GM18909 (cell line): Measurements from ENCODE around the gene FRRS1.
"Not testable (repeated sequence)": the region's sequence is repeated elsewhere in the genome, so short reads cannot be mapped to it uniquely, and the experiment has no call there.

Experiments
- ATAC-seq: cut with Tn5 transposase; IDR thresholded peaks from one replicate; pipeline ENCODE4 v1.9.1; 2021; ENCODE audit warnings: mild to moderate bottlenecking; ENCODE audit not compliant: unreplicated experiment, poor library complexity

FRRS1 gene, protein sequence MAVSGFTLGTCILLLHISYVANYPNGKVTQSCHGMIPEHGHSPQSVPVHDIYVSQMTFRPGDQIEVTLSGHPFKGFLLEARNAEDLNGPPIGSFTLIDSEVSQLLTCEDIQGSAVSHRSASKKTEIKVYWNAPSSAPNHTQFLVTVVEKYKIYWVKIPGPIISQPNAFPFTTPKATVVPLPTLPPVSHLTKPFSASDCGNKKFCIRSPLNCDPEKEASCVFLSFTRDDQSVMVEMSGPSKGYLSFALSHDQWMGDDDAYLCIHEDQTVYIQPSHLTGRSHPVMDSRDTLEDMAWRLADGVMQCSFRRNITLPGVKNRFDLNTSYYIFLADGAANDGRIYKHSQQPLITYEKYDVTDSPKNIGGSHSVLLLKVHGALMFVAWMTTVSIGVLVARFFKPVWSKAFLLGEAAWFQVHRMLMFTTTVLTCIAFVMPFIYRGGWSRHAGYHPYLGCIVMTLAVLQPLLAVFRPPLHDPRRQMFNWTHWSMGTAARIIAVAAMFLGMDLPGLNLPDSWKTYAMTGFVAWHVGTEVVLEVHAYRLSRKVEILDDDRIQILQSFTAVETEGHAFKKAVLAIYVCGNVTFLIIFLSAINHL

DNA sequence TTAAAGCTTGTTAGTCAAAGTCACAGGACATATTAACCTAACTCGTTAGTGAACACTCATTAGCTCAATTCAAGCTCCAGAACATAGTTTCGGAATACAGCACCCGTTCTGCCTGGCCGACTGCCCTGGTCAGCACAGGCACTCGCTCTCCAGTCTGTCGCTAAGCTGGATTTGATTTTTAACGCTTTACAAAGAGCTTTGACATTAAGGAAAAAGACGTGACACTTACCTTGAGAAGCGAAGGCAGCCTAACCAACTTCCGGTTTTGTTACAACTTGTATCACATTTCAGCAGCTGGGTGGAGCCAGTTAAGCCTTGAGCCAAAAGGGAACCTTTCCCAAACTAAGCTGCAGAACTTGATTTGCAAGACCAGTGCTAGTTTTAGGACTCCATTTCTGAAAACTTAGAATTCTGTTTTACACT lies at the start of gene FRRS1:
FRRS1 (minus strand) TSS at position 258 of the 423 bp plus-strand sequence. CDS start 17,867 bp downstream, outside the sequence.
- ATAC-seq = peak; percentile 96

DNA sequence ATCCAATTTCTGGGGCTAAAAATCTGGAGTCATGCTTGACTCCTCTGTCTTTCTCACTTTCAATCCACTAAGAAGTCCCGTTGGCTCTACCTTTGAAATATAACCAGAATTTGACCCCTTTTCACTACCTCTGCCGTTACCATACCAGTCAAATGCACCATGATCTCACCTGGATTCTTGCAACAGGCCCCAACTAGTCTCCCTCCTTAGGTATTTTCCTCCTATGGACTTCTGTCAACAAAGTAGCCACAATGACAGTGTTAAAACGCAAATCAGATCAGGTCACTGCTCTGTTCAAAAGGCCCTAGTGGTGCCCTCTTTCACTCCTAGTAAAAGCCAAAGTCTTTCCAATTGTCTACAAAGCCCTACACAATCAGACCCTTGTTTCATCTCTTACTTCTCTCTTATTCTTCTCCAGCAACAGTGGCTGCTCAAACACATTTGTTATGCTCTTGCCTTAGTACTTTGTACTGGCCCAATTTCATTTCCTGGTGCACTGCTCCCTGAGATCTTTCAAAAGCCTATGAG lies 48.0 kb upstream of the FRRS1 start:
- ATAC-seq = no peak

DNA sequence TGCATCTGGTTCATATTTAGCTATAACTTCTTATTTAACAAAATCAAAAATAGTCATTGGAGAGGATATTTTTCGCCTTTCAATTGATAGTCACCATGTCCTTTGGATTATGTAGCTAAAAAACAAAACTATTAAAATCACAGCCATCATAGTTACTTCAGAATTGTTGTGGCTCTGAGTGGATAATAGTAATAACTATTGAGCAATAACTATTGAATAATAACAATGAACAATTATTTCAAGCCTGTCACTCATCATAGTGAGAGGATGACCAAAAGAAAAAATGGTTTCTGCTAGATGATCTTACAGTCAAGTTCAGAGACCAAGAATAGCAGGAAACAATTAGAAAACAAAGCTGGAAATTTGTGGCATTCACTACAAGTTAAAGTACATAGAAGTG lies 45.3 kb upstream of the FRRS1 start:
- ATAC-seq = no peak

DNA sequence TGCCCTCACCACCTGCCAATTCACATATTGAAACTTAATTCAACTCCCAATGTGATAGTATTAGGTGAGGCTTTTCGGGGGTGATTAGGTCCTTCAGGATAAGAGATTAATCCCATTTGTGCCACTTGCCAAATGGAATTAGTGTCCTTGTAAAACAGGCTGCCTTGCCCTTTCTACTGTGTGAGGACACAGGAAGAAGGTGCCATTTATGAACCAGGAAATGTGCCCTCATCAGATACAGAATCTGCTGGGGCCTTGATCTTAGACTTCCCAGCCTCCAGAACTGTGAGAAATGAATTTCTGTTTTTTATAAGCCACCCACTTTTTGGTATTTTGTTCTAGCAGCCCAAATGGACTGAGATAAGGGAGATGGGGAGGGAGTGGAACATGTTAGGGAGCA lies 44.6 kb upstream of the FRRS1 start:
- no peak for ATAC-seq

DNA sequence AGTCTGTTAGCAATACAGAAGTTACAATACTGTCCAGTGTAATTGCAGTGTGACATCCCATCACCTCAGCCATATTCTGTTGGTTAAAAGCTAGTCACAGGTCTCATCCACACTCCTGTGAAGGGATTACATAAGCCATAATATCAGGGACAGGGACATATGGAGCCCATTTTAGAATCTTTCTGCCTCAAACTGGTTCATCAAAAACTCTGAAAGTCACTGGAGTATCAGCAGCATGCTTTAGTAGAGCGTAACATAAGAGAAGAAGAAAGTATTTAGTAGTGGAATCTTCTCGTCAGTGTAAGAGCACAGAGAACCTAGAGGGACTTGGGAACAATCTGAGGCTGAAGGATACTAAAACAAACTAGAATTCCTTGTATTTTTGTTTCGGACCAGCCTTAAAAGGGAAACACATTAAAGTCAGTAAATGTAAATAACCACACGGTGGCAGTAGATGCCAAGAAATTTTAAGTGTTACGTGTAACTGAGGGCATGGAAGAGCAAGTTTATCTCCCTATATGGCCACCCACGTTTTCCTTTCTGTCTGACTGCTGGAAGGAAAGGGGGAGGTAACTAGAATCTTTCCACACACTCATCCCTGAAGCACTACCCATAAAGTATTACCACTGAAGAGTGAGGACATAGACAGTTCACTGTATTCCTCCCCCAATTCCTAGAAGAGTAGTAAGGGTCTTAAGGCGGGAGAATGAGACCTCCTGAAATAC lies 42.1 kb upstream of the FRRS1 start:
- peak; percentile 94 for ATAC-seq

DNA sequence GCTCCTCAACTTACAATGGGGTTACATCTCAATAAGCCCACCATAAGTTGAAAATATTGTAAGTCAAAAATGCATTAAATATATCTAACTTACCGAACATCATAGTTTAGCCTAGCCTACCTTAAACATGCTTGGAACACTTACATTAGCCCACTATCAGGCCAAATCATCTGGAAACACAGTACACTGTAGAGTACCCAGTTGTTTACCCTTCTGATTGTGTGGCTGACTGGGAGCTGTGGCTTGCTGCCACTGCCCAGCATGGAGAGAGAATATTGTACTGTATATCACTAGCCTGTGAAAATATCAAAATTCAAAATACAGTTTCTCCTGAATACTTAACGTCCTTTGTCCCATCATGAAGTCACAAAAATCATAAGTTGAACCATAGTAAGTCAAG lies 40.4 kb upstream of the FRRS1 start:
- no peak for ATAC-seq

DNA sequence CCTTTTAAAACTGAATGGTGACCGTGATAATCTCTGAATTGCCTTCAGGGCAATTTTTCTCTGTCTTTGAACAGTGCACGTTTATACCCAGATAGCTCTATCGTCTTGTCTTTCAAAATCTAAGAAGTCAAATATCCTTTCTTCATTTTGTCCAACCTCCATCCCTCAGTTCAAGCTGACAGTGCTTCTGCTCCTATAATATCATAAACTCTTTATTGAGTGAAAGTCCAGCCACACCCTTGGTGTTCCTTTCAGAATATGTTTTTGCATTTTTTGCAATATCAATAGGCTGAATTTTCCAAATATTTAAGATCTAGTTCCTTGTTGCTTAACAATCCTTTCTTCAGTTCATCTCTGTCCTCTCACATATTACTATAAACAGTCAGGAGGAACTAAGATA lies 35.1 kb upstream of the FRRS1 start:
- ATAC-seq = no peak

DNA sequence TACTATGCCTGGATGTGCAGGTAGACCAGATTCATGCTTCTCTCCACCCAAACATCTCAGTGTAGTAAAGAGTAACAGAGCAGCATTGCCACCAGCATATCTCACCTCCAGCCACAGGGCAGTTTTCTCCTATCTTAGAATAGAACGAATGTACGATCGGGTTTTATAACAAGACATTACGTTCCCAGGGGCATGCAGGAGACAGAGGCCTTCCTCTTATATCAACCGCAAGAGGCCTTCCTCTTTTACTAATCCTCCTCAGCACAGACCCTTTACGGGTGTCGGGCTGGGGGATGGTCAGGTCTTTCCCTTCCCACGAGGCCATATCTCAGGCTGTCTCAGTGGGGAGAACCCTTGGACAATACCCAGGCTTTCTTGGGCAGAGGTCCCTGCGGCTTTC lies 27.4 kb upstream of the FRRS1 start:
- ATAC-seq = not testable (repeated sequence)

DNA sequence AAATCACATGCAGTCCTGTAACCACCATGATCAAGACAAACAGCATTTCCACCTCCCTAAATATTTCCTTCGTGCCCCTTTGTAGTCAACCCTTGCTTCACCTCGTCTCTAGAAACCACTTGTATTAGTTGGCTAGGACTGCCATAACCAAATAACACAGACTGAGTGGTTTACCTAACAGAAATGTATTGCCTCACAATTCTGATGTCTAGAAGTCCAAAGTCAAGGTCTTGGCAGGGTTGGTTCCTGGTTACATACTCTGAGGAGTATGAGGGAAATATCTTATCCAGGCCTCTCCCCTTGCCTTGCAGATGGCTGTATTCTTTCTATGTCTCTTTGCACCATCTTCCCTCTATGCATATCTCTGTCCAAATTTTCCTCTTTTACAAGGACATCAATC lies 23.3 kb upstream of the FRRS1 start:
- ATAC-seq = no peak

DNA sequence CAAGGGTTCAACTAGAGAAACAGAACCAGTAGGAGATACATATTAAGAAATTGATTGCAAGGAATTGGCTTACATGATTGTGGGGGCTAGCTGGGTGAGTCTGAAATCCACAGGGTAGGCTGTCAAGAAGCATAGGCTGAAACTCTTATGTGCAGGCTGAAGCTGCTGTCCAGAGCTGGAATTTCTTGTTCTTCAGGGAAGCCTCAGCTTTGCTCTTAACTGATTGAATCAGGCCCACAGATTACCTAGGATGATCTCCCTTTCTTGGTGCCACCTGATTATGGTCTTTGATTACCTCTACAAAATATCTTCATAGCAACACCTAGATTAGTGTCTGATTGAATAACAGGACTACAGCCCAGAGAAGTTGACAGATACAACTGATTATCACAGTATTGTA lies 22.5 kb upstream of the FRRS1 start:
- ATAC-seq = no peak

DNA sequence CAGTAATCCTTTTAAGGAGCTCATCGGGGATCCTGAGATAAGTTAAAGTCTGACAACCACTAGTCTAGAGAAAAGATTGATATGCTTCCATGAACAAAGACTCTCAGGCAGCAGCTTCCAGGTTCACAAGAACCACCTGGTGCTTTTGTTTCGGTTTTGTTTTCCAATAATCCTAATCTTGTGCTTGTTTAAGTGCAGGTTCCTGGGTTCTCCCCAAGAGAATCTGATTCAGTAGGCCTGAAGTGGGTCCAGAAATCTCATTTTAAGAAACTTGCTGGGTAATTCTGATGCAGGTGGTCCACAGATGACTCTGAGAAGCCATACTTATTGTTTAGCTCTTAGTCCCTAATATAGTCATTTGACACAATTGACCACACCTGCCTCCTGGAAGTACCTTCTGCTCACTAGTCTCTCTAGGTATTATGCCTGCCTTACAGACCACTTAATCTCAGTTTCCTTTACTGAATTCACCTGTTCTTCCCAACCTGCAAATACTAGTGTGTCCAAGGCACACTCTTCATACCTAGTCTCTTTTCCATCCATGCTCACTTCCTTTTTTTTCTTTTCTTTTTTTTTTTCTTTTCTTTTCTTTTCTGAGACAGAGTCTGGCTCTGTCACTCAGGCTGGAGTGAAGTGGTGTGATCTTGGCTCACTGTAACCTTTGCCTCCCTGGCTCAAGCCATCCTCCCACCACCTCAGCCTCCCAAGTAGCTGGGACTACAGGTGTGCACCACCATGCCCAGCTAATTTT lies 20.5 kb upstream of the FRRS1 start:
- peak; percentile 79 for ATAC-seq

DNA sequence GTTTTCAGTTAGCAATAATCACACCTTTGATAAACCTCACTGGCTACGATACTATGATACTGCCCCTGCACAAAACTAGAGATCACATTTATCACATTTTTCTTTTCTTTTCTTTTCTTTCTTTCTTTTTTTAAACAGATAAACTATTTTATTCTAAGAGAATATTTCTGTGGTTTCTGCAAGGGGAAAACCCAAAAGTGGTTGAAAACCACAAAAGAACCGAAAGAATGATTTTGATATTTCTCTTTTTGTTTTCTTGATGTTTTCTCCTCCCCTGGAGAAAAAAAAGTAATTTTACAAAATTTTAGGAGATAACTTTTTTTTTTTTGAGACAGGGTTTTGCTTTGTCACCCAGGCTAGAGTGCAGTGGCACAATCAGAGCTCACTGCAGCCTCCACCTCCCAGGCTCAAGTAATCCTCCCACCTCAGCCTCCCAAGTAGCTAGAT lies 18.4 kb upstream of the FRRS1 start:
- ATAC-seq = peak; percentile 37

DNA sequence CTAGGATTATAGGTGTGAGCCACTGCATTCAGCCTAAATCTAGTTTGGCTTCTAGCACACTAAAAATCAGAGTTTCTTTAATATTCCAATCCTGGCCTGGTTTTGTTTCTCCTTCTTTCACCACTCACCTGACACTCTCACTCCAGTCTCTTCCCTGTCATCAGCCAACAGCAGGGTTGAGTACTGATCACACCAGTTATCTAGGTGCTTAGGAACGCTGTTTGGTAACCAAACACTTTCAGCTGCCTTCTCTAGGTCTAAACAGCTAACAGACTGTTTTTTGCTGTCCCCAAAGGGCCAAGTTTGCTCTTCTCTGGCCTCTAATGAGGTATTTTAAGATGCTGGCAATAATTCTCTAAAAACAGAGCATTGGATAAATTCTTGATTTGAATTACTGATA lies 17.7 kb upstream of the FRRS1 start:
- peak; percentile 42 for ATAC-seq

DNA sequence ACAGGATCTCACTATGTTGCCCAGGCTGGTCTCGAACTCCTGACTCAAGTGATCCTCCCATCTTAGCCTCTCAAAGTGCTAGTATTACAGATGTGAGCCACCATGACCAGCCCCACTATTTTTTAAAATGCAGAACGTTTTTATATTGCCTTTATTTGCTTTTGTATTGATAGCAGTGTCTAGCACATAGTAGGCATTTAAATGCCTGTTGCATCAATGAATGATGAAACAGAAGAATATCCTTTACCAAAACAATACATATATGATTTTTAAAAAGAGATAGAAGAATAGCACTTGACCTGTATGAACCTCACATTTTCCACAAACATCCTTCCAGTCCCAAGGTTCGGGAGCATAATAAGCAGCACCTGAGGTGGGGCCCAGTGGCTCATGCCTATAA lies 16.5 kb upstream of the FRRS1 start:
- ATAC-seq = no peak

DNA sequence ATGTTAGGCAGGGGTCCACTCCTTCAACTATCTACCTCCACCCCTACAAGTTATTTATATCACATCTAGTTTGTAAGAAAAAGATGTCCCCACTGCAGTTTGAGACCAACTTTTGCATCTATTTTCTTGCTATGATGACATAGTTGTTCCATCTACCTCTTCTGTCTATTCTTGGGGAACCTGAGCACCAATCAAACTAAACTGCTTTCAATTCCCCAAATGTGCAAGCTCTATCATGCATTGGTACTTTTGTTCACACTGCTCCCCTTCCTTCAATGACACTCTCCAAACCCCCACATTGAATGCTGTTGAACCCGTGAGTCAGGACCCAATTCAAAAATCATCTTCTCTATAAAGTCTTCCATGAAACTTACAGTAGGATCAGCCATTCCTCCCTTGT lies 16.0 kb upstream of the FRRS1 start:
- no peak for ATAC-seq

DNA sequence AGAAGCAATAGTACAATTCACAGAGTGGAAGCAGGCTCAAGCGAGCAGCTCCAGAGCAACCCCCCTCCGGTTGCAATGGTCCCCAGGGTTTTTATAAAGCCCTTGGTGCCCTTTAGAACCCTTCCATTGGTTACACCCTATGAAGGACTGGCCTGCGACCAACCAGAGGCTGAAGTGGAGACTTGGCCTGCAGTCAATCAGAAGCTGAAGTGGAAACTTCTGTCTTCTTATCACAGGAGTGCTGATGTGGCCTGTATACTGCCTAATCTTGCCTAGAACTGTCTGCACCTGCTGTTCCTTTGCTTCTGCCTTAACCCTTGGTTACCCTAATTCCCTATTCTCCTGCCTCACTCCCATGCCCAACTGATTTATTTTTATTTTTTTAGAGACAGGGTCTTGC lies 15.4 kb upstream of the FRRS1 start:
- ATAC-seq = no peak

DNA sequence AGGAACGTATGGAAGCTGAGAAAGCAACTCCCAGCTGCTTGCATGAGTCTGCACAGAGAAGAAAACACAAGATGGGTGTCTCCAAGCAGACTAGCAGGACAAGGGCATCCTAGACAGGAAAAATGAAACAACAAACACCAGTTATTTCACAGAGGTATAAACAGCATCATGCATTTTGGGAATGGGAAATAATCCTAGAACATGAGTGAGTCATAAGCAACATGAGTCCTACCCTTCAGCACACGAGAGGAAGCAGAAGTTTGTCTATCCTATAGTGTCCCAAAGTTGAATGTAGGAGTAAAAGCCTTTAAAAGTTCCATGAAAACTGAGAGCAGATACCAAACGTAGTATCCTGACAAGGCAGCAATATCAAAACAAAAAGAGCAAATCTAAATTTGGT lies 11.3 kb upstream of the FRRS1 start:
- no peak for ATAC-seq

DNA sequence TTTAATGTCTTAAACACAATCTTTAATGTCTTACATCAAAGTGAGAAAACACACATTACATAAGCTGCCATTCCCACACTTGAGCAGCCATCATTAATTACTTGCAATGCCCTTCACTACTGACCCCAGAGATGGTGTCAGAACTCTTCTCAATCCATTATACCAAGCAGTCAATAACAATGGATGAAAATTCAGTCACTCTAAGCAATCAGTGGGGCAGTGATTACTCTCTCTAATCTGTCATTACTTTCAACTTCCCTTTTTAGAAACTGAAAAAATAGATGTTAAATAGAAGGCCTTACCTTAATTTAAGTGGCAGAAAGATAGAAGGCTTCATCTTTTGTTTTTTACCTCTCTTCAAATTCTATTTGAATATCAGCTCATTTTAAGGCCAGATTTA lies 9.7 kb upstream of the FRRS1 start:
- ATAC-seq = no peak

DNA sequence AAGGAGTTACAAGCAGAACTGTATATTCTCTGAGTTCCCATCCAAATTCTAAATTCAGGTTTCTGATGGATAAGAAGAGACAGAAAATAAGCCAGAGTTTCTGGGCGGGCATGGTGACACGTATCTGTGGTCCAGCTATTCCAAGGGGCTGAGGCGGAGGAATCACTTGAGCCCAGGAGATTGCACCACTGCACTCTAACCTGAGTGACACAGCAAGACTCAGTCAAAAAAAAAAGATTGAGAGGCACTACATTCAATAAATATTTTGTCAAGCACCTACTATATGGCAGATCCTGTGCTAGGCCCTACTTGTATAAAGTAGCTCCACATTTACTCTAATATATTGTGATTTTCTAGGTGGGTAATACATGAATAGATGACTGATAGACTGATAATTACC lies 6.4 kb upstream of the FRRS1 start:
- ATAC-seq = no peak

DNA sequence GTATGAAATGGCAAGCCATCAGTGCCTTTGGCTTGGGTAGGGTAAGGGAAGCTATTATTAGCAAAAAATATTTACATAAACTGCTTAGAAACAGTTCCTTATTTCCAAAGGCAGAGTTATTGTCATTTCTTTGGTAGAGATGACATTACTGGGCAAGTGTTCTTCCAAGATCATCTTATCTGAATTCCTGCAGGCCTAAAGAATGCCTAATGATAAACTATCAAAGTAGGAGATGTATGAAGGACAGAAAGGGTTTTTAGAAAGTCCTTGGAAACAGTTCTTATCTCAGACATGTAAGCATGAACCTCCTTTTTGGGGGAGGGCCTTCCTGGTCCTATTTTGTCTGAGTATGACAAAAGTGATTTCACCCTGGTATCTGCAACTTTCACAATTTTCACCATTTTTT lies 5.1 kb upstream of the FRRS1 start:
- no peak for ATAC-seq
